ENCODE data around the gene LPGAT1. TPM values are rescaled to one million over a fixed set of nuclear protein-coding genes. Genes with fewer than 3 reads are reported as not detected.

Gene LPGAT1
- total and polyA plus RNA-seq, 2 experiments from 2014 or later, result 36.4 to 92.1 TPM

GRCh38 chr1:211741788-211742187, 88.8 kb downstream of the LPGAT1 start:
- no peak for DNase-seq (ENCODE audit: low spot score)
- Histone ChIP-seq H3K27ac (no peak overlapping the region), H3K4me3 (no peak overlapping the region), H4K20me1 (ENCODE audit: insufficient read depth, poor library complexity, severe bottlenecking) (no peaks in the 10 kb centered on the region), H3K27me3 (no peaks in the 10 kb centered on the region), H3K4me2 (no peak overlapping the region), H3K4me1 (ENCODE audit: insufficient read depth) (no peaks in the 10 kb centered on the region), H3K9me3 (ENCODE audit: low read depth) (no peaks in the 10 kb centered on the region), H3K9me2 (replicated peaks; ENCODE audit: insufficient read depth) (no peaks in the 10 kb centered on the region), H2AFZ (no peak overlapping the region), H3K36me3 (replicated peaks; ENCODE audit: insufficient read depth, low read depth) (no peaks in the 10 kb centered on the region), H3K79me2 (no peaks in the 10 kb centered on the region)
- TF ChIP-seq EZH2 (IDR thresholded peaks at IDR 0.05; ENCODE audit: borderline replicate concordance), result no peak
- WGBS (ENCODE audit: low lambda C conversion rate, missing lambda C conversion rate), result 94% methylated on average over 3 of the region's 3 CpGs

GRCh38 chr1:211741116-211741515, 89.4 kb downstream of the LPGAT1 start:
- 74% methylated on average over 9 of the region's 9 CpGs for WGBS (ENCODE audit: low lambda C conversion rate, missing lambda C conversion rate)
- TF ChIP-seq EZH2 (IDR thresholded peaks at IDR 0.05; ENCODE audit: borderline replicate concordance) (no peak), CTCF (IDR thresholded peaks at IDR 0.05; ENCODE audit: poor library complexity) (no peak), EZH2phosphoT487 (IDR thresholded peaks at IDR 0.05; ENCODE audit: low read depth, severe bottlenecking, unreplicated experiment) (no peak)

GRCh38 chr1:211739671-211740411, 90.7 kb downstream of the LPGAT1 start:
- Histone ChIP-seq H3K4me3 (no peak overlapping the region), H3K36me3 (replicated peaks; ENCODE audit: insufficient read depth, low read depth) (no peaks in the 10 kb centered on the region), H4K20me1 (ENCODE audit: insufficient read depth, poor library complexity, severe bottlenecking) (no peaks in the 10 kb centered on the region), H3K4me2 (no peak overlapping the region), H3K9me3 (ENCODE audit: low read depth) (no peaks in the 10 kb centered on the region), H3K27ac (no peak overlapping the region), H3K9me2 (replicated peaks; ENCODE audit: insufficient read depth) (no peaks in the 10 kb centered on the region), H3K79me2 (no peaks in the 10 kb centered on the region), H3K27me3 (no peaks in the 10 kb centered on the region), H3K4me1 (ENCODE audit: insufficient read depth) (peaks cover 6% of the 10 kb centered on the region), H2AFZ (no peak overlapping the region)
- DNase-seq (ENCODE audit: low spot score), result no peak
- TF ChIP-seq EZH2 (IDR thresholded peaks at IDR 0.05; ENCODE audit: borderline replicate concordance), result no peak
- TF ChIP-seq EZH2phosphoT487 (IDR thresholded peaks at IDR 0.05; ENCODE audit: low read depth, severe bottlenecking, unreplicated experiment), result no peak
- no peak for TF ChIP-seq CTCF (IDR thresholded peaks at IDR 0.05; ENCODE audit: poor library complexity)
- 89% methylated on average over 6 of the region's 6 CpGs for WGBS (ENCODE audit: low lambda C conversion rate, missing lambda C conversion rate)

More at GRCh38 chr1:211741116-211741515, 89.4 kb downstream of the LPGAT1 start:
- Histone ChIP-seq H4K20me1 (ENCODE audit: insufficient read depth, poor library complexity, severe bottlenecking) (no peaks in the 10 kb centered on the region), H2AFZ (no peak overlapping the region), H3K4me1 (ENCODE audit: insufficient read depth) (no peaks in the 10 kb centered on the region), H3K9me3 (ENCODE audit: low read depth) (no peaks in the 10 kb centered on the region), H3K27me3 (no peaks in the 10 kb centered on the region), H3K4me2 (no peak overlapping the region), H3K9me2 (replicated peaks; ENCODE audit: insufficient read depth) (no peaks in the 10 kb centered on the region), H3K4me3 (no peak overlapping the region), H3K36me3 (replicated peaks; ENCODE audit: insufficient read depth, low read depth) (no peaks in the 10 kb centered on the region), H3K79me2 (no peaks in the 10 kb centered on the region), H3K27ac (no peak overlapping the region)
- DNase-seq (ENCODE audit: low spot score), result no peak

GRCh38 chr1:211738691-211739301, 91.8 kb downstream of the LPGAT1 start:
- Histone ChIP-seq H3K36me3 (replicated peaks; ENCODE audit: insufficient read depth, low read depth) (no peaks in the 10 kb centered on the region), H3K4me1 (ENCODE audit: insufficient read depth) (peaks cover 11% of the 10 kb centered on the region), H3K27me3 (no peaks in the 10 kb centered on the region), H3K4me2 (no peak overlapping the region), H4K20me1 (ENCODE audit: insufficient read depth, poor library complexity, severe bottlenecking) (no peaks in the 10 kb centered on the region), H2AFZ (no peak overlapping the region), H3K79me2 (no peaks in the 10 kb centered on the region), H3K9me3 (ENCODE audit: low read depth) (no peaks in the 10 kb centered on the region), H3K4me3 (no peak overlapping the region), H3K9me2 (replicated peaks; ENCODE audit: insufficient read depth) (no peaks in the 10 kb centered on the region), H3K27ac (no peak overlapping the region)
- no peak for DNase-seq (ENCODE audit: low spot score)
- TF ChIP-seq CTCF (IDR thresholded peaks at IDR 0.05; ENCODE audit: poor library complexity), result no peak
- TF ChIP-seq EZH2 (IDR thresholded peaks at IDR 0.05; ENCODE audit: borderline replicate concordance), result no peak
- TF ChIP-seq EZH2phosphoT487 (IDR thresholded peaks at IDR 0.05; ENCODE audit: low read depth, severe bottlenecking, unreplicated experiment), result no peak
- WGBS (ENCODE audit: low lambda C conversion rate, missing lambda C conversion rate), result 47% methylated on average over 2 of the region's 2 CpGs
